ENCODE results near the gene TTLL8.

TTLL8 gene

GRCh38 chr22:49969751-49970527, 88.2 kb downstream of the TTLL8 start:
- in situ Hi-C loops (cut with MboI; ENCODE audit: low sequenced_read_pairs), result no loop called here

- in situ Hi-C loops (cut with MboI; ENCODE audit: low sequenced_read_pairs), result no loop called here
These were observed 89.1 kb downstream of the TTLL8 start for GRCh38 chr22:49968831-49969661.
